Right ventricle myocardium inferior (tissue), 1 donor: ENCODE measurements around the gene FAM107B. TPM values are rescaled to one million over a fixed set of nuclear protein-coding genes. Genes with fewer than 3 reads are reported as not detected.
"Not testable (repeated sequence)": the region's sequence is repeated elsewhere in the genome, so short reads cannot be mapped to it uniquely, and the experiment has no call there.

ENCODE experiments used
- ATAC-seq: fragments of 200-7000 bp; cut with Tn5 transposase; one replicate; pipeline ENCODE4 v1.9.1; 2020; ENCODE audit warnings: mild to moderate bottlenecking, moderate library complexity
- DNase-seq: peaks from one replicate; pipeline ENCODE4 v3.0.0; 2021; ENCODE audit errors: missing footprints
- intact Hi-C: fragments of 100-400 bp; cut with DNase I; formaldehyde crosslinking; loops from one replicate; pipeline ENCODE4 v1.11.0; 2022
- long read RNA-seq: library from polyadenylated mRNA; unstranded; transcript quantifications from one replicate; pipeline ENCODE4 v2.0.0, GENCODE V29; 2021
- total RNA-seq: library from RNA; stranded (reverse); fragmentation: NEBNext Ultra II Directional; extraction: Animal tissue kit (Norgen Biotek cat#: 25700); gene quantifications from one replicate; pipeline ENCODE4 v1.2.1, GENCODE V29; 2021
- donor health status: DM: no; HTN: yes; CAD: no; lungs with severe emphysema.

Gene FAM107B
- total RNA-seq: 4.2 TPM
- long read RNA-seq, partial matches to known transcripts: 0 of 5 reads
- long read RNA-seq, other reads (novel, unspliced or antisense): 0 of 5 reads

DNA sequence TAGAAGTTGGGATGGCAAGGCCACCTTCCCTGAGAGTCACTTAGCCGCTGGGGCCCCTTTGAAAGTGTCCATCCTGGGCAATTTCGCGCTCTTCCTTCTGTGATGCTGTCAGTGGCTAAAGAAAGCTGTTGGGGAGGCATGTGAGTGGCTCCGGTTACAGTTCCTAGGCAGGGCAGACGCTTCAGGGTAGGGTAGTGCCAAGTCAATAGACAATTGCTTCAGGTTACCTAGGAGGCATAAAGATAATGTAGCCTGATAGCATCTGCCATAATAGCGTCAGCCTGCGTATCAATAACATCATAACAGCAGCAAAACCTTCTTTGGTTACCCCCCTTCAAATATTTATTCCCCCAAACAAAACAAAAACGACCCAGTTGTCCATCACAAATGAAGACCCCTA is at the start of gene FAM107B:
TSS of gene FAM107B (minus strand) at position 101 of the 400 bp plus-strand sequence. CDS start 234 bp downstream, outside the sequence.
- DNase-seq: no peak
- intact Hi-C loops: no loop called here
- ATAC-seq: no peak

DNA sequence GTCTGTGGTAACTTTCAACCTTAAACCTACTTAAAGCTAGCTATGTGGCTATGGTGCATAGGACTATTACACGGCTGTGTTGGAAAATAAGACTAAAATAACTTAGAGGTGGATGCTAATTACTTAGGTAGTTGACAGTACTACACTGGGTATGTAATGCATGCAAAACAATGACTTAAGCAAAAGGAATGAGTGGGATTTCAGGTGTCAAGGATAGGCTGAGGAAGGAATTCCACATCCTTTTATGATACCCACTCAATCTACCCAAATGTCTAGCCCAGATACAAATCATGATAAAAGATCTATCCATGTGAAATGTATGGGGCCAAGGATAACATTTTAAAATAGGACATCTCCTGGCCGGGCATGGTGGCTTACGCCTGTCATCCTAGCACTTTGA is 49.3 kb upstream of the FAM107B start:
- ATAC-seq (no peak), DNase-seq (no peak)
- intact Hi-C loops: loop anchor here (5.0 kb wide), 2 partner anchors 287 to 327 kb away; no protein-coding TSS in a partner anchor

DNA sequence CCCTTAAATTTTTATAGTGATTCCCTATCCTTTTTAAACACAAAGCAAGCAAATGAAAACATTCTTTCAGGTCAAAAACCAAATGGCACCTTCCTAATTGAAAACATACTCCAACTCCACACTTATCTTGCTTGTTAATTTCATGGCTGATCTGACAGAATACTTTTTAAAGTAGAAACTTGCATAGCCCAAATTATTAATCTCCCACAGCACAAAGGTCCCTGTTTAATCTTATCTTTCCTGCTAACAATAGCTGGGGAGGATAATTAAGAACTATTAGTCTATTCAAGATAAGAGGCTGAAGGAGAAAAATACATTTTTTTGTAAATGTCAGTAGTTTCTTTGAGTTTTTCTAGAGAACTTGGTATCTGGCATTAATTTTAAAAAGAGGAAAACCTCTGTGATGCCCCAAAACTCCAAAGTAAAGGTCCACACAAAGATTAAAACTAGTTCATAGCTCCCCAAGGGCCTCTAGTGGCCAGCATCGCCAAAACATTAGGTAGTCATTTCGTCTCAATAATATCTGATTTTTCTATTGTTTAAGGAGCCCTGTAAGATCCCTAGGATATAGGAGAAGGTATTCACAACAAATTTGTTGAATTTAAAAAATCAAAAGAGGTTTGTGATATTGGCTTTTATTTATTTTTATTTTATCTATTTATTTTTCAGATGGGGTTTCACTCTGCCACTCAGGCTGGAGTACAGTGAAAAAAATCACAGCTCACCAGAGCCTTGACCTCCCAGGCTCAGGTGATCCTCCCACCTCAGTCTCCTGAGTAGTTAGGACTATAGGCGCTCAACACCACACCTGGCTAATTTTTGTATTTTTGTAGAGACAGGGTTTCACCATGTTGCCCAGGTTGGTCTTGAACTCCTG is 48.4 kb upstream of the FAM107B start:
- intact Hi-C loops: loop anchor here (5.0 kb wide), 2 partner anchors 286 to 326 kb away; no protein-coding TSS in a partner anchor
- ATAC-seq (no peak), DNase-seq (no peak)

DNA sequence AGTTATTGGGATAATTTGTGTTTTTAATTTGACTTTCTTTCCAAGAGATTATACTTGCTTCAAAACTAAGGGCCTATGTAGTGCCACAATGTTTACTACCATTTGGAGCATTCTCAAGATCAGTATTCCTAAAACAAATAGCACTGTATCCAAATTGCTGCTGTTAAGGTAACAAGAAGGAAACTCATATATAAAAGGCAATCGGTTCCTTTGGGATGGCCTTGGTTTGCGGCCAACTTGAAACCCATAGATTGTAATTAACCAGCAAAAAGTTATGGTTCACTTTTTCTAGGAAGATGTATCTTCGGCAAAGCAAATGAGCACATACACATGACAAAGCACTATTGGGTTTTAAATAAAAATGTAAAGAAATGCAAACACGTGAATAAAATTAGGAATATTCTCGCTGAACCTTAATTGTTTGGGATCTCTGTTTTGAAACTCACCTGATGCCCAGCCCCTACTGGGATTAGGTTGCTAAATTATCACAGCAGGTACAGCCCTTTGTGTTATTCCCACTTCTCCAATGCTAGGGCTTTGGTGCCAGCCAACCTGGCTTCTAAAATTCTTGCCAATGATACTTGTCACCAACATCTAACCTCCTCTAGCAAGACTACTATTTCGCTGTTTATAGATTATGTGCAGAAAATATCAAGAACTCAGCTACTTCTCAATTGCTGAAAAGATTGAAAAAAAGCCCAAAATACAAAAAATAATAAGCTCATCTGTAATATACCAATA is 47.1 kb upstream of the FAM107B start:
- no peak for ATAC-seq
- intact Hi-C loops: loop anchor here (5.0 kb wide), 2 partner anchors 285 to 325 kb away; no protein-coding TSS in a partner anchor
- DNase-seq: no peak

DNA sequence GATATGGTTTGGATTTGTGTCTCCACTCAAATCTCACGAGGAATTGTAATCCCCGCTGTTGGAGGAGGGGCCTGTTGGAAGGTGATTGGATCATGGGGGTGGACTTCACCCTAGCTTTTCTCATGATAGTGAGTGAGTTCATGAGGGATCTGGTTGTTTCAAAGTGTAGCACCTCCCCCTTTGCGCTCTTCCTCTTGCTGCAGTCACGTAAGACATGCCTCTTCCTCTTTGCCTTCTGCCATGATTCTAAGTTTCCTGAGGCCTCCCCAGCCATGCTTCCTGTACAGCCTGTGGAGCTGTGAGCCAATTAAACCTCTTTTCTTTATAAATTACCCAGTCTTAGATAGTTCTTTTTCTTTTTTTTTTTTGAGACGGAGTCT is 46.1 kb upstream of the FAM107B start:
- intact Hi-C loops: loop anchor here (5.0 kb wide), 2 partner anchors 283 to 323 kb away; no protein-coding TSS in a partner anchor
- DNase-seq (no peak), ATAC-seq (no peak)

DNA sequence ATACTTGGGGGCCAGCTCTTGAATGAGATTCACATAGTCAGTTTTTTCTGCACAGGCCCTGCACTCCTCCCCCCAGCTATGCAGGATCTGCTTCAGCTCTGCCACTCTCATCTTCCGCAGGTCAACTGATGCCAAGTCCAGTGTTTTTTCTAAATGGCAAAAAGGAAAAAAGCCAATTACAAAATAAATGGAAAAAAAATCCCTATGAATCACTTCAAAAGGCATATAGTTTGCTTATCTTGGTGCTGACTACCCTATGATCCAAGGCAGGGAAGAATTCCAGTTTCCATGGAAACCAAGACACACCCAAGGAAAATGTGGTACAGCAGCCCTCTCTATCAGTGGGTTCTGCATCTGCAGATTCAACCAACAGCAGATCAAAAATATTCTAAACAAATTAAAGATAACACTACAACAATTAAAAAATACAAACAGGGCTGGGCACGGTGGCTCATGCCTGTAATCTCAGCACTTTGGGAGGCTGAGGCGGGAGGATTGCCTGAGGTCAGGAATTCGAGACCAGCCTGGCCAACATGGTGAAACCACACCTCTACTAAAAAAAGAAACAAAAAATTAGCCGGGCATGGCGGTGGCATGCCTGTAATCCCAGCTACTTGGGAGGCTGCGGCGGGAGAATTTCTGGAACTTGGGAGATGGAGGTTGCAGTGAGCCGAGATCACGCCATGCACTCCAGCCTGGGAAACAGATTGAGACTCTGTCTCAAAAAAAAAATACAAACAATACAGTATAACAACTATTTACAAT is 45.5 kb upstream of the FAM107B start:
- ATAC-seq (no peak), DNase-seq (no peak)
- intact Hi-C loops: loop anchor here (5.0 kb wide), 2 partner anchors 283 to 323 kb away; no protein-coding TSS in a partner anchor

DNA sequence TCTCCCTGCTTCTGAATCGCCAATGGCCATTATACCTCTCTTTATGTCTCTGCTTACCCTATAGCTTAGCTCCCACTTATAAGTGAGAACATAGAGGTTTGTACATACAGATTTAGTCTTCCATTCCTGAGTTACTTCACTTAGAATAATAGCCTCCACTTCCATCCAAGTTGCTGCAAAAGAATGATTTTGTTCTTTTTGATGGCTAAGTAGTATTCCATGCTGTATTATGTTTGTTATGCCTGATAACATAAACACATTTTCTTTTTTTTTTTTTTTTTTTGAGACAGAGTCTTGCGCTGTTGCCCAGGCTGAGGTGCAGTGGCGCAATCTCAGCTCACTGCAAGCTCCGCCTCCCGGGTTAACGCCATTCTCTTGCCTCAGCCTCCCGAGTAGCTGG is 42.0 kb upstream of the FAM107B start:
- intact Hi-C loops, ATAC-seq, DNase-seq: not testable (repeated sequence)

DNA sequence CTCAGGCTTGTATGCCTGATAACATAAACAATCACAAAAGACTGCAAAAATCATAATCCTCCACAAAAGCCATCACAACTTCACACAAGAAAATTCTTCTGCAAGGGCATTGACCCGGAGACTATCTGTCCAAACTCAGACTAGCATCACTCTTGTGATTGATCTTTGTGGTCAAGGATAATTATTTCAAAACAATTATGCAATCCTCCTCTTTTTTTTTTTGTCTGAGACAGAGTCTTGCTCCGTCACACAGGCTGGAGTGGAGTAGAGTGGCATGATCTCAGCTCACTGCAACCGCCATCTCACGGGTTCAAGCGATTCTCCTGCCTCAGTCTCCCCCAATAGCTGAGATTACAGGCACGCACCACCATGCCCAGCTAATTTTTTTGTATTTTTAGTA is 41.0 kb upstream of the FAM107B start:
- DNase-seq (no peak), ATAC-seq (no peak)
- intact Hi-C loops: no loop called here

DNA sequence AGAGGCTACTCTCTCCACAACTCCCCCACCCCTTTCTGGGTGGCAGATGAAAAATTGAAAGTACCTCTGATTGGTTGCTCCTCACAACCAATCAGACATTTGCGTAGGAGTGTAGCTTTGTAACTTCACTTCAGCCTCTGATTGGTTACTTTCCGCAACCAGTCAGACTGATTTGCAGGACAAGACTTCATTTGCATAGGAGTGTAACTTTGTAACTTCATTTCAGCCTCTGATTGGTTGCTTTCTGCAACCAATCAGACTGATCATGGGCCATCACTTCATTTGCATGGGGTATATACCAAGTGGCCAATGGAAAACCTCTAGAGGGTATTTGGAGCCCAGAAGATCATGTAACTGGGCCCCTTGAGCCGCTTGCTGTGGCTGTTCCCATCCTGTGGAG is 37.6 kb upstream of the FAM107B start:
- intact Hi-C loops: no loop called here
- ATAC-seq (no peak), DNase-seq (no peak)

DNA sequence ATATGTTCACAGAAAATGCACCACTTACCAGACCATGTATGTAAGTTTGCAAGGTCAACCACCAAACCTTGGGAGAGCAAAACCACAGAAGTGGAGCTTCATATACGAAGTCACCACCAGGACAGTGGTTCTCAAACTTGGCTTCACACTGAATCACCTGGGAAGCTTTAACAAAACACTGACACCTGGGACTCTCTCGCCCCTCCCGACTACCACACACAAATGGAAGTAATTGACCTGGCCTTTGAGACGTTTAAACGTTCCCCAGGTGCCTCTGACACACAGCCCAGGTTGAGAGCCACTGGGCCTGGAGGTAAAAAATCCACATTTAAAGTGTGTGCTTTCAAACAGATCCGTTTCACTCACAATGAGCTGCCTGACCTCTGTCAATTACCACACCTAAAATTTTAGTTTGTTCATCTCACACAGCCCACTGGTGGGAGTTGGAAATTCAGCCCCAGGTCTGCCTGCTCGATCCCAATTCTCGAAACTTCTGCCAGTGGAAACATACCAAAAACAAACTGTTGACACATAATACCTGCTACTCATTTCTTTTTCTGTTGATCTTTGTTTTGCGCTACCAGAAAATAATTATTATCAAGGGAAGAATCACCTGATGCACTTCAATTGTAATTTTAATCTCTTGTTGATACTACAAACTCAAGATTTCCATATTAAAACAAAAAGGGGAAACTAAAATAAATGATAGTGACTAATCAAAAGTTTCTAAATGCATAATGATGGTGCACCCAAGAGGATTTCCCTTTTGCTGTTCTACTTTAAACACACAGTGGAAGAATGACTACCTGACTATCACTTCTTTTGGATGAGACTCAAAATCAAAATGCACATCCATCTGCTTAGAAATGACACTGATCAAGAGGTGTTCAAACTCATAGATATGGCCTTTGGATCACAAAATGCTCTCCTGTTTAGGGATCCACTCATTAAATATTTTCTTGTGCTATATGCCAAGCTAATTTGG is 36.6 kb upstream of the FAM107B start:
- intact Hi-C loops: no loop called here
- no peak for ATAC-seq

DNA sequence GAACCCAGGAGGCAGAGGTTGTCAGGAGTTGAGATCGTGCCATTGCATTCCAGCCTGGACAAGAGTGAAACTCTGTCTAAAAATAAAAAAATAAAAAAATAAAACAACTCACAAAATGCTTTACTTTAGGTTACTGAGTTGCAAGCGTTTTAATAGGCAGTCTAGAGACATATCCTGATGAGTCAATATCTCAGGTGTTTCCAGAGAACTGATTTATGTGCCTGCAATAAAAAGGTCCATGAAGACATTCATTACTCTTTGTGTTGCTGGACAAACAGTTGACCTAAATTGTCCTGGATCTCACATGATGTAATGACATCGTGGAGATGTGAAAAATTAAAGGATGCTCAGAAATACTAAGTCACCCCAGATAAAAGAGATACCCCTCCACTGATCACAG is 31.6 kb upstream of the FAM107B start:
- ATAC-seq (no peak), DNase-seq (no peak)
- intact Hi-C loops: no loop called here

More for the DNA sequence above, 36.6 kb upstream of the FAM107B start:
- no peak for DNase-seq

DNA sequence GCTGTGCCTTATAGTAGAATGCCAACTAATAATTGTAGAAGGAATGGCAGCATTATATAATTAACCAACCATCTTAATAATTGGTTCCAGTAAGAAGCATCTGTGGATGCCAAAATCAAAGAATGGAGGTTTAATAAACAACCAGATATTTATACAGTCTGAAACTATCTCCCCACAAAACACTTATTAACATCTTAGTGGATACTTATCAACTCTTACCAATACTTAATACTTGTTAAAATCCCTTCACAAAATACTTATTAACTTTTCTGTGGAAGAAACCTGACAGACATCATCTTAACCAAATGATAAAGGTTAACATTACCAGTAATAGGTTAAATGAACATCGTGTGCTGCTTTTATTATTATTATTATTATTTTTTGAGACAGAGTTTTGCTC is 29.1 kb upstream of the FAM107B start:
- intact Hi-C loops: no loop called here
- no peak for DNase-seq
- no peak for ATAC-seq

DNA sequence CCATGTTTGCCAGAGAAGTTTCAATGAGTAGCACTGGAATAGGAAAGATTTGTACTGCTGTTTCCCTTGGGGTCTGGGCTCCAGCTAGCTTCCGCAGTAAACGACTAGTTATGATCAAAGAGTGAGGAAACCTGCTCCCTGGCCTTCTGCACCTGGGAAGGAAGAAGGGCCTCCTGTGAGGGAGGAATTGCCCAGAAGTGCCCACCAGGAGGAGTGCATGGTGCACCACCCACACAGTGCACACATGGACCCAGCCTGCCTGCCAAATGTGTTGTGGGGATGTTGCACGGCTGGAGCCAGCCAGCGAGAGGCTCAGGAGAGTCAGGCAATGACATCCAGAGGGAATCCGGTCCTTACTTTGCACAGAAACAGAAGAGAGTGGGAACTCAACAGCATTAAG is 27.0 kb upstream of the FAM107B start:
- ATAC-seq (no peak), DNase-seq (no peak)
- intact Hi-C loops: no loop called here

DNA sequence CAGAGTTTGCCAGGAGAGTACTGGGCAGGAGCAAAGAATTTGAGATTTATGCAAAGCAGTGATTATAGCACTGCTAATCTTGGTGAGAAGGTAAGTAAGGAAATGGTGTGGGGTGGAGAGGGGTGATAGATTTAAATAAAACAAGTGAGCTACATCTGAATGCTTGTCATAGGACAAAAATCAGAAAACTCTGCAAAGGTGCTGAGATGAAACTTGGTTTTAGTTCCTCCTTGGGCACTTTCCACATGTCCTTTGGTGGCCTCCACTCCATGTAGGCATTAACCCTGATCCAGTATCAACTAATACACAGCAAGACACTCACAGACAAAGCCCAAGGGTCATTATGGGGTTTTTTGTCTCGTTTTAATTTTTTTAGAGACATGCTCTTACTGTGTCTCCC is 25.7 kb upstream of the FAM107B start:
- DNase-seq (no peak), ATAC-seq (no peak)
- intact Hi-C loops: no loop called here

DNA sequence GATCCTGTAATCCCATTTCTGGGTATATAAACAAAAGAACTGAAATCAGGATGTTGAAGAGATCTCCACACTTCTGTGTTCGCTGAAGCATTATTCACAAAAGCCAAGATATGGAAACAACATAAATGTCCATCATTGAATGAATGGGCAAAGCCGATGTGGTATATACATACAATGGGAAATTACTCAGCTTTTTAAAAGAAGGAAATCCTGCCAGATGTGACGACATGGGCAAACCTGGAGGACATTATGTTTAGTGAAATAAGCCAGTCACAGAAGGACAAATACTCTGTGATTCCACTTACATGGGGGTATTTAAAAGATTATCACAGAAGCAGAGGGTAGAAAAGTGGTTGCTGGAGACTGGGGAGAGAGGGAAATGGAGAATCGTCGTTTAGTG is 23.9 kb upstream of the FAM107B start:
- no peak for ATAC-seq
- intact Hi-C loops: no loop called here
- no peak for DNase-seq

DNA sequence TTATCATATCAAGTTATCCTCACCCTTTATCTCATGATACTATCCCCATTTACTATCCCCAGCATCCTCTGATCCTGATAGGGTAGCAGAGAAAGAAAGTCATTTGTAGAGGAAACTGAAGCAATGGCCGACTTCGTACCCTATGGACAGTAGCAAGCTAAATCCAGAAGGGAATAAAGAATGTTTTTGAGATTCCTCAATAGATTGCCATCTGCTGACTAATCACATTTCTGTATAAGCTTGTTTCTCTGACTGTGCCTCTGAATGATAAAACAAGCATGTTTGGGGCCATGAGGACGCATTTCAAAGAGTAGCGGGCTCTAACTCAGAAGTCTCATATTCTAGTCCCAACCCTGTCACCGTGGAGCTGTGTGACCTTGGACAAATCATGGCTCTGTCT is 13.2 kb upstream of the FAM107B start:
- ATAC-seq (no peak), DNase-seq (no peak)
- intact Hi-C loops: no loop called here

DNA sequence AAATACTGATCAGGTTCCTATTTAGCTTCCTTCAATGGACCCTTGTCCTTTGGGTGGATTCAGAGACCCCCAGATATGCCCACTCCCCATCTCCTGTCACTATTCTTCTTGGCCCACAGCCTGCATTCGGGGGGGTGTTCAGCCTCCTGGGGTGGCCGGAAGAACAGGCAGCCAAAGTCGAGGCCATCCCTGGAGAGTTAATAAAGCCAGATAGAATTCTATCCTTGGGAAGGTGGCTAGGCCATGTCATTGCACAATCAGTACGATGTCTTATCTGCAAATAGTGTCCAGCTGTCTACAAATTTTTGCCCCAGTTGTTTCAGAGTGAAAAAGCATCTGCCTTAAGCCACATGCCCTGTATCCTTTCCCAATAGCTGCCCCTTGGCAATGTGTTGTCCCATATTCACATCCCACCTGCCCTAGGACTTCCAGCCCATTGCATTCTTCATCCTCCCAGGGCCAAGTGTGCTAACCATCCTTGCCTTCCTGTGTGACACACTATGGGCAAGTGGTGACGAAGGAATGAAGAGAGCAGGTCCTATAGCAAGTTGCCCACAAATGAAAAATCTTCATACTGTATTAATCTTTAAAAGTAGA is 9.9 kb upstream of the FAM107B start:
- ATAC-seq (peak; percentile 52), DNase-seq (no peak)
- intact Hi-C loops: no loop called here
